ENCODE results near the gene STBD1. TPM values are rescaled to one million over a fixed set of nuclear protein-coding genes. Genes with fewer than 3 reads are reported as not detected.

STBD1 gene
- polyA plus RNA-seq (2013, experiment 1 of 2) = 0.49 TPM
- 0.71 TPM for polyA plus RNA-seq (2013, experiment 2 of 2)

- peaks cover 4% of the 10 kb centered on the region for H3K27me3 ChIP-seq (ENCODE audit: insufficient read depth, low read length, poor library complexity)
- H3K36me3 ChIP-seq (ENCODE audit: control insufficient read depth, insufficient read depth, low read length) = no peaks in the 10 kb centered on the region
- peak within 1 kb of the TSS; percentile 74 for H3K4me3 ChIP-seq (ENCODE audit: low read length)
- no peak within 1 kb of the TSS for H4K8ac ChIP-seq (ENCODE audit: low read depth, low read length)
- peak within 1 kb of the TSS; percentile 77 for H3K9ac ChIP-seq (ENCODE audit: low read length)
- no peak within 1 kb of the TSS for H3K4ac ChIP-seq (ENCODE audit: low read depth, low read length)
- no peak within 1 kb of the TSS for H3K27ac ChIP-seq (ENCODE audit: low read depth, low read length)
- no peak within 1 kb of the TSS for H2BK120ac ChIP-seq (ENCODE audit: low read depth, low read length)
- no peaks in the 10 kb centered on the region for H3K79me2 ChIP-seq (ENCODE audit: control insufficient read depth, insufficient read depth, low read length)
- no peaks in the 10 kb centered on the region for H3K79me1 ChIP-seq (ENCODE audit: low read length)
- no peak within 1 kb of the TSS for H2BK15ac ChIP-seq (replicated peaks; ENCODE audit: low read depth)
- H3K18ac ChIP-seq (ENCODE audit: low read length) = peak within 1 kb of the TSS; percentile 81
- peak; percentile 81 for DNase-seq
- H2AK5ac ChIP-seq (ENCODE audit: low read length) = no peak within 1 kb of the TSS
- WGBS (ENCODE audit: extremely low coverage, insufficient coverage, low lambda C conversion rate) = no CpG with 5 or more reads among the region's 85 CpGs
- H3K4me1 ChIP-seq (ENCODE audit: control insufficient read depth, low read depth, low read length) = no peaks in the 10 kb centered on the region
- H2BK5ac ChIP-seq (ENCODE audit: low read length) = no peak within 1 kb of the TSS
- H3K4me2 ChIP-seq (ENCODE audit: low read length) = peak within 1 kb of the TSS; percentile 87
- peak within 1 kb of the TSS; percentile 88 for H3K56ac ChIP-seq (ENCODE audit: low read length)
- H4K5ac ChIP-seq (ENCODE audit: low read length) = no peak within 1 kb of the TSS
- no peak within 1 kb of the TSS for H3K23ac ChIP-seq (ENCODE audit: low read length)
Measured at GRCh38 chr4:76305971-76306881, at the start of gene STBD1. STBD1 (plus strand) TSS chr4:76306733; CDS start chr4:76306770, 37 bp downstream.

GRCh38 chr4:76256968-76257367 is 49.6 kb upstream of the STBD1 start:
- no peak overlapping the region for H3K4me3 ChIP-seq (ENCODE audit: low read length)
- H4K8ac ChIP-seq (ENCODE audit: low read depth, low read length) = no peak overlapping the region
- H3K27me3 ChIP-seq (ENCODE audit: insufficient read depth, low read length, poor library complexity) = no peaks in the 10 kb centered on the region
- no peaks in the 10 kb centered on the region for H3K79me2 ChIP-seq (ENCODE audit: control insufficient read depth, insufficient read depth, low read length)
- H2BK5ac ChIP-seq (ENCODE audit: low read length) = no peak overlapping the region
- no peak overlapping the region for H2AK5ac ChIP-seq (ENCODE audit: low read length)
- H4K5ac ChIP-seq (ENCODE audit: low read length) = no peak overlapping the region
- no peak for DNase-seq
- no peaks in the 10 kb centered on the region for H3K79me1 ChIP-seq (ENCODE audit: low read length)
- H3K23ac ChIP-seq (ENCODE audit: low read length) = no peak overlapping the region
- WGBS (ENCODE audit: extremely low coverage, insufficient coverage, low lambda C conversion rate) = no CpG with 5 or more reads among the region's 1 CpG
- no peak overlapping the region for H3K27ac ChIP-seq (ENCODE audit: low read depth, low read length)
- H3K9ac ChIP-seq (ENCODE audit: low read length) = no peak overlapping the region
- no peak overlapping the region for H2BK120ac ChIP-seq (ENCODE audit: low read depth, low read length)
- H3K18ac ChIP-seq (ENCODE audit: low read length) = no peak overlapping the region
- no peaks in the 10 kb centered on the region for H3K4me1 ChIP-seq (ENCODE audit: control insufficient read depth, low read depth, low read length)
- no peaks in the 10 kb centered on the region for H3K36me3 ChIP-seq (ENCODE audit: control insufficient read depth, insufficient read depth, low read length)
- no peak overlapping the region for H3K56ac ChIP-seq (ENCODE audit: low read length)
- no peak overlapping the region for H3K4me2 ChIP-seq (ENCODE audit: low read length)
- no peak overlapping the region for H2BK15ac ChIP-seq (replicated peaks; ENCODE audit: low read depth)
- H3K4ac ChIP-seq (ENCODE audit: low read depth, low read length) = no peak overlapping the region

GRCh38 chr4:76257824-76258223 is 48.7 kb upstream of the STBD1 start:
- Histone ChIP-seq H3K4ac (ENCODE audit: low read depth, low read length) (no peak overlapping the region), H3K23ac (ENCODE audit: low read length) (no peak overlapping the region), H3K9ac (ENCODE audit: low read length) (no peak overlapping the region), H3K56ac (ENCODE audit: low read length) (no peak overlapping the region), H3K27ac (ENCODE audit: low read depth, low read length) (no peak overlapping the region), H3K36me3 (ENCODE audit: control insufficient read depth, insufficient read depth, low read length) (no peaks in the 10 kb centered on the region), H2BK5ac (ENCODE audit: low read length) (no peak overlapping the region), H2AK5ac (ENCODE audit: low read length) (no peak overlapping the region), H3K4me2 (ENCODE audit: low read length) (no peak overlapping the region), H2BK120ac (ENCODE audit: low read depth, low read length) (no peak overlapping the region), H3K4me3 (ENCODE audit: low read length) (no peak overlapping the region), H2BK15ac (replicated peaks; ENCODE audit: low read depth) (no peak overlapping the region), H3K18ac (ENCODE audit: low read length) (no peak overlapping the region), H3K4me1 (ENCODE audit: control insufficient read depth, low read depth, low read length) (no peaks in the 10 kb centered on the region), H3K79me1 (ENCODE audit: low read length) (no peaks in the 10 kb centered on the region), H4K5ac (ENCODE audit: low read length) (no peak overlapping the region), H4K8ac (ENCODE audit: low read depth, low read length) (no peak overlapping the region), H3K79me2 (ENCODE audit: control insufficient read depth, insufficient read depth, low read length) (no peaks in the 10 kb centered on the region), H3K27me3 (ENCODE audit: insufficient read depth, low read length, poor library complexity) (no peaks in the 10 kb centered on the region)
- DNase-seq = no peak
- WGBS (ENCODE audit: extremely low coverage, insufficient coverage, low lambda C conversion rate) = no CpG with 5 or more reads among the region's 3 CpGs

GRCh38 chr4:76260571-76260970 is 46.0 kb upstream of the STBD1 start:
- Histone ChIP-seq H3K27ac (ENCODE audit: low read depth, low read length) (no peak overlapping the region), H3K4me1 (ENCODE audit: control insufficient read depth, low read depth, low read length) (no peaks in the 10 kb centered on the region), H3K79me2 (ENCODE audit: control insufficient read depth, insufficient read depth, low read length) (no peaks in the 10 kb centered on the region), H2AK5ac (ENCODE audit: low read length) (no peak overlapping the region), H3K23ac (ENCODE audit: low read length) (no peak overlapping the region), H3K4ac (ENCODE audit: low read depth, low read length) (no peak overlapping the region), H3K79me1 (ENCODE audit: low read length) (no peaks in the 10 kb centered on the region), H4K5ac (ENCODE audit: low read length) (no peak overlapping the region), H4K8ac (ENCODE audit: low read depth, low read length) (no peak overlapping the region), H2BK5ac (ENCODE audit: low read length) (no peak overlapping the region), H3K9ac (ENCODE audit: low read length) (no peak overlapping the region), H3K4me2 (ENCODE audit: low read length) (no peak overlapping the region), H3K18ac (ENCODE audit: low read length) (no peak overlapping the region), H2BK15ac (replicated peaks; ENCODE audit: low read depth) (no peak overlapping the region), H3K27me3 (ENCODE audit: insufficient read depth, low read length, poor library complexity) (no peaks in the 10 kb centered on the region), H3K56ac (ENCODE audit: low read length) (no peak overlapping the region), H3K4me3 (ENCODE audit: low read length) (no peak overlapping the region), H2BK120ac (ENCODE audit: low read depth, low read length) (no peak overlapping the region), H3K36me3 (ENCODE audit: control insufficient read depth, insufficient read depth, low read length) (no peaks in the 10 kb centered on the region)
- no peak for DNase-seq
- WGBS (ENCODE audit: extremely low coverage, insufficient coverage, low lambda C conversion rate) = no CpG with 5 or more reads among the region's 1 CpG

GRCh38 chr4:76265631-76266218 is 40.8 kb upstream of the STBD1 start:
- no peak overlapping the region for H3K56ac ChIP-seq (ENCODE audit: low read length)
- no peak overlapping the region for H3K9ac ChIP-seq (ENCODE audit: low read length)
- no peak overlapping the region for H2BK5ac ChIP-seq (ENCODE audit: low read length)
- H2AK5ac ChIP-seq (ENCODE audit: low read length) = no peak overlapping the region
- no peak overlapping the region for H3K27ac ChIP-seq (ENCODE audit: low read depth, low read length)
- WGBS (ENCODE audit: extremely low coverage, insufficient coverage, low lambda C conversion rate) = no CpG with 5 or more reads among the region's 6 CpGs
- H3K4me1 ChIP-seq (ENCODE audit: control insufficient read depth, low read depth, low read length) = no peaks in the 10 kb centered on the region
- no peak overlapping the region for H4K5ac ChIP-seq (ENCODE audit: low read length)
- H3K4me3 ChIP-seq (ENCODE audit: low read length) = no peak overlapping the region
- no peak overlapping the region for H3K23ac ChIP-seq (ENCODE audit: low read length)
- H3K4ac ChIP-seq (ENCODE audit: low read depth, low read length) = no peak overlapping the region
- H3K36me3 ChIP-seq (ENCODE audit: control insufficient read depth, insufficient read depth, low read length) = no peaks in the 10 kb centered on the region
- H3K79me2 ChIP-seq (ENCODE audit: control insufficient read depth, insufficient read depth, low read length) = no peaks in the 10 kb centered on the region
- no peaks in the 10 kb centered on the region for H3K27me3 ChIP-seq (ENCODE audit: insufficient read depth, low read length, poor library complexity)
- H3K18ac ChIP-seq (ENCODE audit: low read length) = no peak overlapping the region
- no peak overlapping the region for H3K4me2 ChIP-seq (ENCODE audit: low read length)
- DNase-seq = no peak
- H2BK120ac ChIP-seq (ENCODE audit: low read depth, low read length) = no peak overlapping the region
- no peak overlapping the region for H4K8ac ChIP-seq (ENCODE audit: low read depth, low read length)
- no peak overlapping the region for H2BK15ac ChIP-seq (replicated peaks; ENCODE audit: low read depth)
- no peaks in the 10 kb centered on the region for H3K79me1 ChIP-seq (ENCODE audit: low read length)

Data from mesendoderm (in vitro differentiated cells).